ENCODE results near the gene GRIN2A. TPM values are rescaled to one million over a fixed set of nuclear protein-coding genes. Genes with fewer than 3 reads are reported as not detected.
A peak's percentile ranks its signal among the peaks of the same experiment; 100 is the strongest.

Gene GRIN2A
- total and polyA plus RNA-seq, 2 of the 13 experiments (the other 11 are each of a cell fraction or from before 2014, with no cell fraction given): not detected

- Histone ChIP-seq H2AFZ (ENCODE audit: low read length) (no peak overlapping the region), H3K27ac (ENCODE audit: extremely low read length, insufficient read depth, low read length) (no peak overlapping the region), H3K27me3 (ENCODE audit: control insufficient read depth in 1 of 2, insufficient read depth in 2 of 2, low read length in 2 of 2) (peaks cover 0 to 14% of the 10 kb centered on the region in 2 experiments; a peak in 2 of 5 replicates), H3K9ac (ENCODE audit: insufficient read depth, low read depth, low read length) (no peak overlapping the region), H3K4me3 (replicated peaks in 1 of 3; ENCODE audit: insufficient read depth in 1 of 3, low read depth in 2 of 3, low read length in 3 of 3) (no peak overlapping the region), H3K4me2 (ENCODE audit: low read depth, low read length) (no peak overlapping the region), H3K9me3 (ENCODE audit: low read length) (no peaks in the 10 kb centered on the region), H3K4me1 (ENCODE audit: insufficient read depth, low read length) (no peaks in the 10 kb centered on the region), H3K36me3 (replicated peaks in 1 of 2; ENCODE audit: control insufficient read depth in 1 of 2, insufficient read depth in 2 of 2, low read length in 2 of 2) (no peaks in the 10 kb centered on the region), H4K20me1 (ENCODE audit: insufficient read depth, low read length) (no peaks in the 10 kb centered on the region), H3K79me2 (ENCODE audit: insufficient read depth, low read length) (no peaks in the 10 kb centered on the region)
- WGBS (ENCODE audit: low lambda C conversion rate): 4% methylated on average over 2 of the region's 2 CpGs
- no peak for DNase-seq (ENCODE audit: low spot score)
- intact Hi-C loops (cut with micrococcal nuclease; ENCODE audit: unreplicated experiment) (no loop called here), in situ Hi-C loops (cut with HindIII; ENCODE audit: extremely low pct_ligation_motif_present, low pct_unique_long_range_greater_than_20kb) (no loop called here)
- no peak for FAIRE-seq
- BruUV-seq (replicated peaks): no TSS peak
- TF ChIP-seq ZNF451 (CRISPR knock-in tag; IDR thresholded peaks at IDR 0.05): no peak
- TF ChIP-seq MAX (IDR thresholded peaks at IDR 0.05): no peak
- 0 out of 2 replicates have a peak, but pooled peaks have one; percentile 14 for TF ChIP-seq RAD51 (IDR thresholded peaks at IDR 0.05; ENCODE audit: borderline replicate concordance)
- TF ChIP-seq ZBTB33 (CRISPR knock-in tag; IDR thresholded peaks at IDR 0.05): no peak
- no peak for TF ChIP-seq HNF1A (IDR thresholded peaks at IDR 0.05; ENCODE audit: low read depth)
- no peak for TF ChIP-seq HNF1A (CRISPR knock-in tag; IDR thresholded peaks at IDR 0.05; ENCODE audit: borderline replicate concordance)
- TF ChIP-seq ZHX2 (IDR thresholded peaks at IDR 0.05; ENCODE audit: low read depth): no peak
- no peak for TF ChIP-seq ZHX2 (CRISPR knock-in tag; IDR thresholded peaks at IDR 0.05; ENCODE audit: borderline replicate concordance)
- ChIA-PET CTCF (ENCODE audit: low intra/inter-chr PET ratio, low total read pairs) (no interaction called here), POLR2A (no interaction called here)
- ATAC-seq: no peak
These were observed 204.0 kb downstream of the GRIN2A start for GRCh38 chr16:9978160-9978725.

Data from HepG2 (cell line).